H1 (cell line): ENCODE measurements around the gene HERC4. TPM values are rescaled to one million over a fixed set of nuclear protein-coding genes. Genes with fewer than 3 reads are reported as not detected.

Source experiments
- CTCF ChIA-PET: fragments of 300-600 bp; sonication (Branson Sonifier 250); formaldehyde crosslinking; loops from one replicate; lab custom pipeline; 2021; ENCODE audit not compliant: partially characterized antibody; lab: Charles Lee
- POLR2A ChIA-PET: fragments of 300-600 bp; sonication (Branson Sonifier 250); formaldehyde crosslinking; loops from one replicate; lab custom pipeline; 2021; ENCODE audit warnings: inconsistent platforms; ENCODE audit not compliant: partially characterized antibody; lab: Charles Lee
- DNase-seq, 2 experiments: peaks; one replicate each; pipeline versions ENCODE4 v3.0.0 to v3.0.0-alpha.2; 2010 to 2022; ENCODE audit warnings: low spot score in 2 of 2, low read depth in 1 of 2, mixed read lengths in 1 of 2
- FAIRE-seq: peaks from 2 replicates; lab custom pipeline; 2011; peaks lifted over from hg19 to GRCh38; lab: Jason Lieb, UNC
- H2AFZ ChIP-seq: 2 replicates; pipeline ENCODE4 v1.8.1; 2012; ENCODE audit warnings: low read length, inconsistent platforms
- H2AK5ac ChIP-seq: 2 replicates; pipeline ENCODE4 v1.6.1; 2013; ENCODE audit warnings: low read depth, low read length
- H2BK120ac ChIP-seq: replicated peaks from 2 replicates; pipeline ENCODE3; 2013; ENCODE audit warnings: low read depth, low read length, inconsistent platforms
- H2BK12ac ChIP-seq: 2 replicates; pipeline ENCODE4 v1.6.1; 2013; ENCODE audit warnings: low read depth, low read length
- H2BK15ac ChIP-seq: 2 replicates; pipeline ENCODE4 v1.6.1; 2013; ENCODE audit warnings: low read length
- H2BK20ac ChIP-seq: 2 replicates; pipeline ENCODE4 v1.6.1; 2013; ENCODE audit warnings: low read length
- H2BK5ac ChIP-seq: 2 replicates; pipeline ENCODE4 v1.6.1; 2013; ENCODE audit warnings: low read depth, low read length
- H3K14ac ChIP-seq: 2 replicates; pipeline ENCODE4 v1.6.1; 2013; ENCODE audit warnings: inconsistent platforms; ENCODE audit not compliant: insufficient read length
- H3K18ac ChIP-seq: 2 replicates; pipeline ENCODE4 v1.6.1; 2013; ENCODE audit warnings: low read length; ENCODE audit errors: extremely low read depth
- H3K23ac ChIP-seq: 2 replicates; pipeline ENCODE4 v1.6.1; 2013; ENCODE audit warnings: inconsistent platforms; ENCODE audit not compliant: insufficient read length
- H3K23me2 ChIP-seq: 2 replicates; pipeline ENCODE4 v1.6.1; 2013; ENCODE audit warnings: low read depth, low read length
- H3K27ac ChIP-seq: 2 replicates; pipeline ENCODE4 v1.6.1; 2011; ENCODE audit warnings: low read depth, low read length, inconsistent platforms
- H3K27me3 ChIP-seq, 4 experiments: replicated peaks in 1 of 4; 1 replicate in 1 of 4; 2 replicates in 3 of 4; pipeline versions ENCODE4 v1.6.1 to v1.8.1; 2011 to 2013; ENCODE audit warnings: low read length in 3 of 4, mild to moderate bottlenecking in 3 of 4, inconsistent platforms in 2 of 4, mixed read lengths in 2 of 4, moderate library complexity in 1 of 4; ENCODE audit not compliant: control insufficient read depth in 3 of 4, insufficient read depth in 3 of 4; ENCODE audit errors: extremely low read depth in 1 of 4
- H3K36me3 ChIP-seq, 4 experiments: 2 replicates each; pipeline versions ENCODE4 v1.6.1 to v1.8.1; 2011 to 2013; ENCODE audit warnings: mild to moderate bottlenecking in 4 of 4, low read length in 3 of 4, moderate library complexity in 2 of 4, control low read depth in 1 of 4, inconsistent platforms in 1 of 4; ENCODE audit not compliant: insufficient read depth in 4 of 4, control insufficient read depth in 2 of 4
- H3K4ac ChIP-seq: replicated peaks from 2 replicates; pipeline ENCODE3; 2013; ENCODE audit warnings: low read length, low read depth, mixed read lengths, inconsistent platforms; ENCODE audit not compliant: insufficient read length
- H3K4me1 ChIP-seq, 4 experiments: replicated peaks in 1 of 4; 1 replicate in 1 of 4; 2 replicates in 3 of 4; pipeline versions ENCODE4 v1.6.1 to v1.8.1; 2011 to 2013; ENCODE audit warnings: low read length in 3 of 4, inconsistent platforms in 2 of 4, mixed read lengths in 1 of 4; ENCODE audit not compliant: insufficient read depth in 4 of 4, control insufficient read depth in 3 of 4
- H3K4me2 ChIP-seq, 2 experiments: 2 replicates each; pipeline versions ENCODE4 v1.6.1 to v1.8.1; 2011 to 2013; ENCODE audit warnings: low read depth in 2 of 2, low read length in 2 of 2, control low read depth in 1 of 2, inconsistent platforms in 1 of 2, mild to moderate bottlenecking in 1 of 2; ENCODE audit not compliant: insufficient read depth in 1 of 2
- H3K4me3 ChIP-seq, 4 experiments: fragments of 200-600, 300-600 bp in 1 of 4; sonication (generic), shearing (Covaris generic), sonication (Bioruptor Twin) in 1 of 4; 2 replicates each; pipeline versions ENCODE4 v1.5.1 to v1.8.1; 2011 to 2016; ENCODE audit warnings: low read length in 4 of 4, low read depth in 3 of 4, control low read depth in 2 of 4, inconsistent platforms in 2 of 4, mild to moderate bottlenecking in 2 of 4, mixed read lengths in 1 of 4, moderate library complexity in 1 of 4; ENCODE audit not compliant: insufficient read depth in 2 of 4; ENCODE audit errors: extremely low read depth in 1 of 4
- H3K56ac ChIP-seq: replicated peaks from 2 replicates; pipeline ENCODE3; 2013; ENCODE audit warnings: low read depth, mild to moderate bottlenecking, mixed read lengths, low read length, inconsistent platforms; ENCODE audit not compliant: insufficient read length
- H3K79me1 ChIP-seq: 2 replicates; pipeline ENCODE4 v1.6.1; 2013; ENCODE audit warnings: low read depth, low read length, control low read depth
- H3K79me2 ChIP-seq, 2 experiments: 2 replicates each; pipeline versions ENCODE4 v1.6.1 to v1.8.1; 2012 to 2013; ENCODE audit warnings: low read length in 2 of 2, mild to moderate bottlenecking in 2 of 2, inconsistent platforms in 1 of 2; ENCODE audit not compliant: insufficient read depth in 2 of 2, control insufficient read depth in 1 of 2
- H3K9ac ChIP-seq, 4 experiments: replicated peaks in 1 of 4; 1 replicate in 1 of 4; 2 replicates in 3 of 4; pipeline versions ENCODE4 v1.6.1 to v1.8.1; 2011 to 2013; ENCODE audit warnings: low read depth in 3 of 4, low read length in 3 of 4, control low read depth in 2 of 4, mild to moderate bottlenecking in 2 of 4, moderate library complexity in 2 of 4, inconsistent platforms in 1 of 4; ENCODE audit errors: extremely low read depth in 1 of 4
- H3K9me3 ChIP-seq, 2 experiments: 2 replicates each; pipeline versions ENCODE4 v1.6.1 to v1.8.1; 2012 to 2013; ENCODE audit warnings: mild to moderate bottlenecking in 2 of 2, moderate library complexity in 2 of 2, control low read depth in 1 of 2, inconsistent platforms in 1 of 2, low read depth in 1 of 2, low read length in 1 of 2, mixed read lengths in 1 of 2; ENCODE audit not compliant: insufficient read depth in 2 of 2
- H4K20me1 ChIP-seq, 2 experiments: replicated peaks in 1 of 2; 2 replicates each; pipeline versions ENCODE3 to v1.8.1; 2011 to 2013; ENCODE audit warnings: inconsistent platforms in 2 of 2, low read length in 2 of 2, mild to moderate bottlenecking in 1 of 2; ENCODE audit not compliant: insufficient read depth in 2 of 2, control insufficient read depth in 1 of 2
- H4K5ac ChIP-seq: 2 replicates; pipeline ENCODE4 v1.6.1; 2013; ENCODE audit warnings: low read length, low read depth, mixed read lengths, inconsistent platforms; ENCODE audit not compliant: insufficient read length
- H4K8ac ChIP-seq: 2 replicates; pipeline ENCODE4 v1.8.0; 2013; ENCODE audit warnings: mild to moderate bottlenecking, moderate library complexity, low read length, inconsistent platforms; ENCODE audit not compliant: insufficient read depth; ENCODE audit errors: extremely low read depth
- H4K91ac ChIP-seq: replicated peaks from 2 replicates; pipeline ENCODE3; 2013; ENCODE audit warnings: low read length, mixed read lengths, inconsistent platforms; ENCODE audit not compliant: insufficient read length
- E2F6 ChIP-seq: IDR thresholded peaks from 2 replicates; pipeline ENCODE4 v1.6.1; 2012; ENCODE audit warnings: inconsistent platforms
- EP300 ChIP-seq, 2 experiments: IDR thresholded peaks; 1 replicate in 1 of 2; 2 replicates in 1 of 2; pipeline ENCODE4 v1.6.1; 2011 to 2012; ENCODE audit warnings: low read depth in 2 of 2, low read length in 2 of 2, mild to moderate bottlenecking in 2 of 2, borderline replicate concordance in 1 of 2, inconsistent platforms in 1 of 2, moderate library complexity in 1 of 2
- EZH2 ChIP-seq: fragments of 200-600 bp; sonication (generic); IDR thresholded peaks from 2 replicates; pipeline ENCODE4 v1.7.1; 2012; ENCODE audit warnings: low read depth, mild to moderate bottlenecking, moderate library complexity, low read length, inconsistent platforms; ENCODE audit not compliant: severe bottlenecking
- KDM5A ChIP-seq: fragments of 200-600 bp; IDR thresholded peaks from 2 replicates; pipeline ENCODE4 v1.7.1; 2012; ENCODE audit warnings: mild to moderate bottlenecking, low read length, inconsistent platforms, mixed read lengths
- SIN3A ChIP-seq, 2 experiments: IDR thresholded peaks in 1 of 2; conservative IDR thresholded peaks in 1 of 2; 2 replicates each; pipeline ENCODE4 v1.6.1; 2011 to 2012; ENCODE audit warnings: low read length in 2 of 2, improper control_type of control experiment in 1 of 2, low read depth in 1 of 2, mild to moderate bottlenecking in 1 of 2
- TAF7 ChIP-seq: optimal IDR thresholded peaks from 2 replicates; pipeline ENCODE3; 2011; ENCODE audit warnings: low read depth, mild to moderate bottlenecking, inconsistent platforms, low read length, moderate library complexity, borderline replicate concordance
- YY1 ChIP-seq: IDR thresholded peaks from 2 replicates; pipeline ENCODE4 v1.6.1; 2011; ENCODE audit warnings: low read depth, mild to moderate bottlenecking, low read length
- ZNF274 ChIP-seq: IDR thresholded peaks from 2 replicates; pipeline ENCODE4 v1.7.0; 2012; ENCODE audit warnings: low read length, borderline replicate concordance; ENCODE audit errors: extremely low read depth
- WGBS, 2 experiments: shearing (Covaris generic) in 1 of 2; methylation state at CpG; one replicate each; pipeline versions ENCODE4 v1.1.6 to v1.1.7; 2013 to 2015; ENCODE audit warnings: low lambda C conversion rate in 2 of 2, mixed read lengths in 2 of 2, inconsistent platforms in 1 of 2, low coverage in 1 of 2, missing lambda C conversion rate in 1 of 2; ENCODE audit not compliant: insufficient replicate concordance in 2 of 2, insufficient coverage in 1 of 2, insufficient read length in 1 of 2; ENCODE audit errors: extremely low coverage in 1 of 2, missing lambda C conversion rate in 1 of 2; 5-methylcytosine and 5-hydroxymethylcytosine counted together
- polyA plus RNA-seq, 7 experiments: library from polyadenylated mRNA; depleted of rRNA in 3 of 7; stranded (reverse) in 5 of 7; unstranded in 2 of 7; fragments of >200 nt in 5 of 7; fragments of 200-250 nt in 2 of 7; gene quantifications; 1 replicate in 5 of 7; 2 replicates in 1 of 7; 4 replicates in 1 of 7; pipeline versions ENCODE4 v1.2.1 to v1.2.3, GENCODE V29; 2011 to 2013; ENCODE audit warnings: missing spikeins in 2 of 7, mixed read lengths in 2 of 7
- total RNA-seq: library from RNA; stranded (reverse); fragmentation: NEBNext Ultra II Directional; extraction: Animal tissue kit (Norgen Biotek cat#: 25700); gene quantifications from 2 replicates; pipeline ENCODE4 v1.2.1, GENCODE V29; 2021
- TF ChIP-seq, protein P1 (sequence below), 3 experiments: IDR thresholded peaks; 1 replicate in 2 of 3; 2 replicates in 1 of 3; pipeline versions ENCODE4 v1.5.1 to v1.6.1; 2011; ENCODE audit warnings: low read length in 3 of 3, mild to moderate bottlenecking in 3 of 3, inconsistent platforms in 2 of 3, low read depth in 1 of 3, moderate library complexity in 1 of 3; ENCODE audit not compliant: insufficient read depth in 1 of 3; ENCODE audit errors: control extremely low read depth in 1 of 3

HERC4 gene
- total and polyA plus RNA-seq, 2 of the 8 experiments (the other 6 are each of a cell fraction or from before 2014, with no cell fraction given), result 7.5 to 44.0 TPM

- Histone ChIP-seq H4K20me1 (no peaks in the 10 kb centered on the region), H2BK120ac (no peak overlapping the region), H3K27me3 (no peaks in the 10 kb centered on the region), H3K9ac (no peak overlapping the region), H3K4me3 (no peak overlapping the region), H3K79me2 (no peaks in the 10 kb centered on the region), H3K4me2 (no peak overlapping the region), H3K79me1 (no peaks in the 10 kb centered on the region), H3K9me3 (no peaks in the 10 kb centered on the region), H3K23ac (no peak overlapping the region), H3K36me3 (peaks cover 0 to 35% (median 11%) of the 10 kb centered on the region in 4 experiments; a peak in 2 of 8 replicates), H2AFZ (no peak overlapping the region), H2BK12ac (no peak overlapping the region), H3K4ac (no peak overlapping the region), H3K14ac (no peak overlapping the region), H3K27ac (no peak overlapping the region), H4K8ac (no peak overlapping the region; the same call in 1 of the 2 replicates), H3K23me2 (no peaks in the 10 kb centered on the region), H2BK20ac (no peak overlapping the region), H3K56ac (no peak overlapping the region), H2BK15ac (no peak overlapping the region), H2BK5ac (no peak overlapping the region), H4K91ac (no peak overlapping the region), H4K5ac (no peak overlapping the region), H2AK5ac (no peak overlapping the region), H3K4me1 (no peaks in the 10 kb centered on the region), H3K18ac (no peak overlapping the region)
- ChIA-PET POLR2A (interaction anchor here (1.7 kb wide), 1 partner anchor 12 kb away, joined by 4 read pairs; no protein-coding TSS in a partner anchor), CTCF (interaction anchor here (1.5 kb wide), 1 partner anchor 200 kb away, joined by 4 read pairs; no protein-coding TSS in a partner anchor)
- DNase-seq, result no peak
- 93% methylated on average over 1 of the region's 1 CpG; no CpG with 5 or more reads in 1 of the 2 experiments for WGBS, 2 experiments
- FAIRE-seq, result no peak
- no peak for TF ChIP-seq ZNF274
- TF ChIP-seq EP300 (IDR thresholded peaks at IDR 0.05; ENCODE audit: borderline replicate concordance in 1 of 2, low read depth in 2 of 2, low read length in 2 of 2), result no peak
- TF ChIP-seq EZH2, result no peak
- TF ChIP-seq, protein P1, sequence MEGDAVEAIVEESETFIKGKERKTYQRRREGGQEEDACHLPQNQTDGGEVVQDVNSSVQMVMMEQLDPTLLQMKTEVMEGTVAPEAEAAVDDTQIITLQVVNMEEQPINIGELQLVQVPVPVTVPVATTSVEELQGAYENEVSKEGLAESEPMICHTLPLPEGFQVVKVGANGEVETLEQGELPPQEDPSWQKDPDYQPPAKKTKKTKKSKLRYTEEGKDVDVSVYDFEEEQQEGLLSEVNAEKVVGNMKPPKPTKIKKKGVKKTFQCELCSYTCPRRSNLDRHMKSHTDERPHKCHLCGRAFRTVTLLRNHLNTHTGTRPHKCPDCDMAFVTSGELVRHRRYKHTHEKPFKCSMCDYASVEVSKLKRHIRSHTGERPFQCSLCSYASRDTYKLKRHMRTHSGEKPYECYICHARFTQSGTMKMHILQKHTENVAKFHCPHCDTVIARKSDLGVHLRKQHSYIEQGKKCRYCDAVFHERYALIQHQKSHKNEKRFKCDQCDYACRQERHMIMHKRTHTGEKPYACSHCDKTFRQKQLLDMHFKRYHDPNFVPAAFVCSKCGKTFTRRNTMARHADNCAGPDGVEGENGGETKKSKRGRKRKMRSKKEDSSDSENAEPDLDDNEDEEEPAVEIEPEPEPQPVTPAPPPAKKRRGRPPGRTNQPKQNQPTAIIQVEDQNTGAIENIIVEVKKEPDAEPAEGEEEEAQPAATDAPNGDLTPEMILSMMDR (IDR thresholded peaks at IDR 0.05; ENCODE audit: control extremely low read depth in 1 of 3, insufficient read depth in 1 of 3, low read depth in 1 of 3, low read length in 3 of 3), result no peak
- no peak for TF ChIP-seq YY1
- no peak for TF ChIP-seq KDM5A
- no peak for TF ChIP-seq SIN3A (conservative IDR thresholded peaks at IDR 0.05 in 1 of 2, IDR thresholded peaks at IDR 0.05 in 1 of 2; ENCODE audit: low read depth in 1 of 2, low read length in 2 of 2)
- no peak for TF ChIP-seq TAF7
- TF ChIP-seq E2F6, result no peak
Measured at GRCh38 chr10:67988606-67989005, 86.5 kb downstream of the HERC4 start.
